ENCODE data around the gene WDR7. TPM values are rescaled to one million over a fixed set of nuclear protein-coding genes. Genes with fewer than 3 reads are reported as not detected.
A peak's percentile ranks its signal among the peaks of the same experiment; 100 is the strongest.

The WDR7 gene
- total and polyA plus RNA-seq, 10 of the 15 experiments (the other 5 are each of a cell fraction or from before 2014, with no cell fraction given) = 2.8 to 16.5 (median 11.7) TPM

DNA sequence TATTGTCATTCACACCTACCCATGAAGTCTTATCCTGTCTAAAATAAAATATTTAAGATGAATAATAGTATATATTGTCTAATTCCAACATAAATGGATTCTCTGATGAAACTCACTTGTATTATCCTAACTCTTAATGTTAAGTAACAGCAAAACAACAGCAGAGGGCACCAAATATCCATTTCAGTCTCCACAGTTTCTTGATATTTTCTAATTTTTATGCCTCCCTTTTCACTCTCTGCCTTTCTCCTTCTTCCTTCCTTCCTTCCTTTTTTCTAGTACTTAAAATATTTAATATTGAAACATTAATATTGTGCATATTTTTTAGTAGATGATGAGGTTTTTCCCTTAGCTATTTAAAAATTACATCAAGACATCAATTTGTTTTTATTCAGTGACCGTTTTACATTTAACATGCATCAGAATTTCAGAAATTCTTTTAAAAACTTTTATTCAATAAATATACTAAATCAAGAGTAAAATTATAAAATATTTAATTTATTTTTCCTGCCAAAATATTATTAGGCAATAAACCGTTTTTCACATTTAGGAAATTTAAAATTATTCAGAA, 97.6 kb downstream of the WDR7 start:
- RAD21 ChIA-PET (ENCODE audit: unreplicated experiment) = interaction anchor here (0.6 to 1.2 kb wide), 3 partner anchors 11 to 813 kb away, joined by 4 to 6 read pairs (median 6); no protein-coding TSS in a partner anchor
- POLR2A ChIA-PET = no interaction called here
- 52% methylated on average over 2 of the region's 2 CpGs for WGBS (ENCODE audit: insufficient coverage, insufficient replicate concordance, low lambda C conversion rate, missing lambda C conversion rate)
- BruUV-seq (replicated peaks) = no TSS peak
- no peaks in the 10 kb centered on the region for H4K20me1 ChIP-seq (ENCODE audit: control insufficient read depth, insufficient read depth)
- no peak overlapping the region for H3K4me3 ChIP-seq
- ATAC-seq (no peak; the same call in 2 of the 3 replicates), FAIRE-seq (peak; percentile 83), DNase-seq (ENCODE audit: low read depth, low spot score) (no peak)
- H3K4me2 ChIP-seq (ENCODE audit: control insufficient read depth, insufficient read depth) = no peak overlapping the region
- no peaks in the 10 kb centered on the region for H3K9me3 ChIP-seq (replicated peaks; ENCODE audit: control insufficient read depth, insufficient read depth, low read length)
- no peak overlapping the region for H2AFZ ChIP-seq (ENCODE audit: control insufficient read depth, low read depth, low read length)
- H3K9ac ChIP-seq (ENCODE audit: control insufficient read depth, insufficient read depth, low read length) = no peak overlapping the region
- no peak overlapping the region for H3K27ac ChIP-seq (ENCODE audit: control insufficient read depth, insufficient read depth)
- intact Hi-C loops (cut with micrococcal nuclease; ENCODE audit: unreplicated experiment) = loop anchor here (1.0 kb wide), 2 partner anchors 698 to 813 kb away; no protein-coding TSS in a partner anchor
- CTCF ChIA-PET = interaction anchor here (0.6 to 5.4 kb wide), 9 partner anchors 12 to 1391 kb away, joined by 3 to 54 read pairs (median 4); no protein-coding TSS in a partner anchor
- no peaks in the 10 kb centered on the region for H3K4me1 ChIP-seq (ENCODE audit: control insufficient read depth, insufficient read depth, low read length)
- TF ChIP-seq RAD21 (IDR thresholded peaks at IDR 0.05; ENCODE audit: insufficient read depth, low read depth, low read length) (peak; percentile 69), SMAD1 (IDR thresholded peaks at IDR 0.05; ENCODE audit: low read depth, partially characterized antibody) (no peak), SMC3 (IDR thresholded peaks at IDR 0.05; ENCODE audit: borderline replicate concordance, low read length) (peak; percentile 49; the same call in 1 of the 2 replicates), ESRRA (IDR thresholded peaks at IDR 0.05; ENCODE audit: low read length) (no peak), RAD51 (IDR thresholded peaks at IDR 0.05) (no peak), PML (IDR thresholded peaks at IDR 0.05; ENCODE audit: low read length) (no peak), ZNF274 (IDR thresholded peaks at IDR 0.05; ENCODE audit: insufficient read depth, insufficient read length) (no peak)
- TF ChIP-seq, protein P1, sequence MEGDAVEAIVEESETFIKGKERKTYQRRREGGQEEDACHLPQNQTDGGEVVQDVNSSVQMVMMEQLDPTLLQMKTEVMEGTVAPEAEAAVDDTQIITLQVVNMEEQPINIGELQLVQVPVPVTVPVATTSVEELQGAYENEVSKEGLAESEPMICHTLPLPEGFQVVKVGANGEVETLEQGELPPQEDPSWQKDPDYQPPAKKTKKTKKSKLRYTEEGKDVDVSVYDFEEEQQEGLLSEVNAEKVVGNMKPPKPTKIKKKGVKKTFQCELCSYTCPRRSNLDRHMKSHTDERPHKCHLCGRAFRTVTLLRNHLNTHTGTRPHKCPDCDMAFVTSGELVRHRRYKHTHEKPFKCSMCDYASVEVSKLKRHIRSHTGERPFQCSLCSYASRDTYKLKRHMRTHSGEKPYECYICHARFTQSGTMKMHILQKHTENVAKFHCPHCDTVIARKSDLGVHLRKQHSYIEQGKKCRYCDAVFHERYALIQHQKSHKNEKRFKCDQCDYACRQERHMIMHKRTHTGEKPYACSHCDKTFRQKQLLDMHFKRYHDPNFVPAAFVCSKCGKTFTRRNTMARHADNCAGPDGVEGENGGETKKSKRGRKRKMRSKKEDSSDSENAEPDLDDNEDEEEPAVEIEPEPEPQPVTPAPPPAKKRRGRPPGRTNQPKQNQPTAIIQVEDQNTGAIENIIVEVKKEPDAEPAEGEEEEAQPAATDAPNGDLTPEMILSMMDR (IDR thresholded peaks at IDR 0.05 in 2 of 3, conservative IDR thresholded peaks at IDR 0.05 in 1 of 3; ENCODE audit: control insufficient read depth in 2 of 3, extremely low read depth in 1 of 3, insufficient read depth in 1 of 3, low read depth in 3 of 3, low read length in 3 of 3) = peak; percentile 36 to 60 (median 45); a peak in 5 of 6 replicates
- in situ Hi-C loops (cut with MboI) = no loop called here
- SMC1A ChIA-PET (ENCODE audit: uncharacterized antibody, unreplicated experiment) = interaction anchor here (0.6 to 1.7 kb wide), 6 partner anchors 47 to 1633 kb away, joined by 3 to 8 read pairs (median 3); no protein-coding TSS in a partner anchor
- no peaks in the 10 kb centered on the region for H3K36me3 ChIP-seq (ENCODE audit: control insufficient read depth in 2 of 2, insufficient read depth in 2 of 2, low read length in 1 of 2)
- no peaks in the 10 kb centered on the region for H3K79me2 ChIP-seq (ENCODE audit: control insufficient read depth, insufficient read depth, low read length)
- H3K27me3 ChIP-seq (replicated peaks in 1 of 2; ENCODE audit: control insufficient read depth in 2 of 2, insufficient read depth in 2 of 2, low read length in 1 of 2) = no peaks in the 10 kb centered on the region
